Hepatocyte (in vitro differentiated cells): ENCODE measurements around the gene NOX4. TPM values are rescaled to one million over a fixed set of nuclear protein-coding genes. Genes with fewer than 3 reads are reported as not detected.

ENCODE experiments used
- DNase-seq: peaks from one replicate; pipeline ENCODE4 v3.0.0-alpha.2; 2016; ENCODE audit warnings: low spot score
- H2AFZ ChIP-seq: fragments of 200-600 bp; sonication (generic); 2 replicates; pipeline ENCODE4 v1.6.0; 2016; ENCODE audit warnings: antibody characterized with exemption, mild to moderate bottlenecking
- H3K27ac ChIP-seq: fragments of 200-600 bp; sonication (generic); 2 replicates; pipeline ENCODE4 v1.5.1; 2016; ENCODE audit warnings: mild to moderate bottlenecking
- H3K27me3 ChIP-seq: fragments of 200-600 bp; sonication (generic); 2 replicates; pipeline ENCODE4 v1.6.1; 2016
- H3K36me3 ChIP-seq: fragments of 200-600 bp; sonication (generic); replicated peaks from 2 replicates; pipeline ENCODE4 v1.5.1; 2016; ENCODE audit warnings: low read depth; ENCODE audit not compliant: insufficient read depth
- H3K4me1 ChIP-seq: fragments of 200-600 bp; sonication (generic); 2 replicates; pipeline ENCODE4 v1.5.1; 2016; ENCODE audit warnings: mild to moderate bottlenecking, moderate library complexity; ENCODE audit not compliant: insufficient read depth
- H3K4me2 ChIP-seq: fragments of 200-600 bp; sonication (generic); 2 replicates; pipeline ENCODE4 v1.6.0; 2016
- H3K4me3 ChIP-seq: fragments of 200-600 bp; sonication (generic); 2 replicates; pipeline ENCODE4 v1.5.1; 2016; ENCODE audit warnings: mild to moderate bottlenecking
- H3K79me2 ChIP-seq: fragments of 200-600 bp; sonication (generic); 2 replicates; pipeline ENCODE4 v1.6.0; 2017; ENCODE audit warnings: mild to moderate bottlenecking
- H3K9me2 ChIP-seq: fragments of 200-600 bp; sonication (generic); replicated peaks from 2 replicates; pipeline ENCODE4 v1.6.0; 2017; ENCODE audit warnings: mild to moderate bottlenecking; ENCODE audit not compliant: insufficient read depth
- H3K9me3 ChIP-seq: fragments of 200-600 bp; sonication (generic); 2 replicates; pipeline ENCODE4 v1.5.1; 2016; ENCODE audit warnings: low read depth, mild to moderate bottlenecking
- H4K20me1 ChIP-seq: fragments of 200-600 bp; sonication (generic); 2 replicates; pipeline ENCODE4 v1.6.0; 2016; ENCODE audit warnings: mild to moderate bottlenecking; ENCODE audit not compliant: insufficient read depth, poor library complexity, severe bottlenecking
- EZH2 ChIP-seq: fragments of 200-600 bp; sonication (generic); IDR thresholded peaks from 2 replicates; pipeline ENCODE4 v1.6.1; 2016; ENCODE audit warnings: antibody characterized with exemption, mild to moderate bottlenecking, borderline replicate concordance
- EZH2phosphoT487 ChIP-seq: fragments of 200-600 bp; sonication (generic); IDR thresholded peaks from one replicate; pipeline ENCODE4 v1.6.1; 2018; ENCODE audit warnings: antibody characterized with exemption, mild to moderate bottlenecking, low read depth, moderate library complexity; ENCODE audit not compliant: unreplicated experiment, severe bottlenecking
- WGBS: methylation state at CpG from one replicate; pipeline ENCODE4 v1.1.6; 2016; ENCODE audit warnings: low lambda C conversion rate; ENCODE audit errors: missing lambda C conversion rate; 5-methylcytosine and 5-hydroxymethylcytosine counted together
- polyA plus RNA-seq: library from polyadenylated mRNA; unstranded; fragments of >200 nt; fragmentation: Nextera tagmentation; extraction: Ambion mirVana; gene quantifications from 2 replicates; pipeline ENCODE4 v1.2.1, GENCODE V29; 2016
- total RNA-seq: library from RNA; depleted of rRNA; stranded (reverse); fragments of >200 nt; gene quantifications from 2 replicates; pipeline ENCODE4 v1.2.3, GENCODE V29; 2014
- TF ChIP-seq, protein P1 (sequence below): fragments of 200-600 bp; sonication (generic); IDR thresholded peaks from 2 replicates; pipeline ENCODE4 v1.5.1; 2016; ENCODE audit warnings: antibody characterized with exemption, mild to moderate bottlenecking; ENCODE audit not compliant: poor library complexity

The NOX4 gene
- total and polyA plus RNA-seq, 2 experiments from 2014 or later = 9.4 to 20.7 TPM

DNA sequence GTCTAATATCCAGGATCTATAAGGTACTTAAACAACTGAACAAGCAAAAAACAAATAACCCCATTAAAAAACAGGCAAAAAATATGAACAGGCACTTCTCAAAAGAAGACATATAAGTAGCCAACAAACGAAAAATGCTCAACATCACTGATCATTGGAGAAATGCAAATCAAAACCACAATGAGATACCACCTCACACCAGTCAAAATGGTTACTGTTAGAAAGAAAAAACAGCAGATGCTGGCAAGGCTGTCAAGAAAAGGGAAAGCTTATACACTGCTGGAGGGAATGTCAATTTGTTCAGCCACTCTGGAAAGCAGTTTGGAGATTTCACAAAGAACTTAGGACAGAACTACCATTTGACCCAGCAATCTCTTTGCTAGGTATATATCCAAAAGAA is 30.6 kb upstream of the NOX4 start:
- Histone ChIP-seq H3K27me3 (no peaks in the 10 kb centered on the region), H3K4me3 (no peak overlapping the region), H2AFZ (no peak overlapping the region), H3K36me3 (no peaks in the 10 kb centered on the region), H3K9me3 (no peaks in the 10 kb centered on the region), H4K20me1 (no peaks in the 10 kb centered on the region), H3K4me2 (no peak overlapping the region), H3K4me1 (no peaks in the 10 kb centered on the region), H3K27ac (no peak overlapping the region), H3K79me2 (no peaks in the 10 kb centered on the region), H3K9me2 (no peaks in the 10 kb centered on the region)
- no peak for DNase-seq
- 100% methylated on average over 1 of the region's 1 CpG for WGBS
- no peak for TF ChIP-seq EZH2phosphoT487
- TF ChIP-seq, protein P1, sequence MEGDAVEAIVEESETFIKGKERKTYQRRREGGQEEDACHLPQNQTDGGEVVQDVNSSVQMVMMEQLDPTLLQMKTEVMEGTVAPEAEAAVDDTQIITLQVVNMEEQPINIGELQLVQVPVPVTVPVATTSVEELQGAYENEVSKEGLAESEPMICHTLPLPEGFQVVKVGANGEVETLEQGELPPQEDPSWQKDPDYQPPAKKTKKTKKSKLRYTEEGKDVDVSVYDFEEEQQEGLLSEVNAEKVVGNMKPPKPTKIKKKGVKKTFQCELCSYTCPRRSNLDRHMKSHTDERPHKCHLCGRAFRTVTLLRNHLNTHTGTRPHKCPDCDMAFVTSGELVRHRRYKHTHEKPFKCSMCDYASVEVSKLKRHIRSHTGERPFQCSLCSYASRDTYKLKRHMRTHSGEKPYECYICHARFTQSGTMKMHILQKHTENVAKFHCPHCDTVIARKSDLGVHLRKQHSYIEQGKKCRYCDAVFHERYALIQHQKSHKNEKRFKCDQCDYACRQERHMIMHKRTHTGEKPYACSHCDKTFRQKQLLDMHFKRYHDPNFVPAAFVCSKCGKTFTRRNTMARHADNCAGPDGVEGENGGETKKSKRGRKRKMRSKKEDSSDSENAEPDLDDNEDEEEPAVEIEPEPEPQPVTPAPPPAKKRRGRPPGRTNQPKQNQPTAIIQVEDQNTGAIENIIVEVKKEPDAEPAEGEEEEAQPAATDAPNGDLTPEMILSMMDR = no peak
- TF ChIP-seq EZH2 = no peak

DNA sequence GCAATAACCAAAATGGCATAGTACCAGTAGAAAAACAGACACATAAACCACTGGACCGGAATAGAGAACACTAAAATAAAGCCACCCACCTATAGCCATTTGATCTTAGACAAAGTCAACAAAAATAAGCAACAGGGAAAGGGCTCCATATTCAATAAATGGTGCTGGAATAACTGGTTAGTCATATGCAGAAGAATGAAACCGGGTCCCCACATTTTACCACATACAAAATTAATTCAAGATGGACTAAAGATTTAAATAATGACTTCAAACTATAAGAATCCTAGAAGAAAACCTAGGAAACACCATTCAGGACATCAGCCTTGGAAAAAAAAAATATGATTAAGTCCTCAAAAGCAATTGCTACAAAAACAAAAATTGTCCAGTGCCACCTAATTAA is 30.1 kb upstream of the NOX4 start:
- Histone ChIP-seq H3K79me2 (no peaks in the 10 kb centered on the region), H3K9me2 (no peaks in the 10 kb centered on the region), H3K27me3 (no peaks in the 10 kb centered on the region), H3K9me3 (no peaks in the 10 kb centered on the region), H2AFZ (no peak overlapping the region), H4K20me1 (no peaks in the 10 kb centered on the region), H3K4me1 (no peaks in the 10 kb centered on the region), H3K4me2 (no peak overlapping the region), H3K27ac (no peak overlapping the region), H3K36me3 (no peaks in the 10 kb centered on the region), H3K4me3 (no peak overlapping the region)
- no peak for TF ChIP-seq EZH2
- no peak for TF ChIP-seq EZH2phosphoT487
- TF ChIP-seq, protein P1 = no peak
- WGBS = 89% methylated on average over 2 of the region's 2 CpGs
- no peak for DNase-seq

DNA sequence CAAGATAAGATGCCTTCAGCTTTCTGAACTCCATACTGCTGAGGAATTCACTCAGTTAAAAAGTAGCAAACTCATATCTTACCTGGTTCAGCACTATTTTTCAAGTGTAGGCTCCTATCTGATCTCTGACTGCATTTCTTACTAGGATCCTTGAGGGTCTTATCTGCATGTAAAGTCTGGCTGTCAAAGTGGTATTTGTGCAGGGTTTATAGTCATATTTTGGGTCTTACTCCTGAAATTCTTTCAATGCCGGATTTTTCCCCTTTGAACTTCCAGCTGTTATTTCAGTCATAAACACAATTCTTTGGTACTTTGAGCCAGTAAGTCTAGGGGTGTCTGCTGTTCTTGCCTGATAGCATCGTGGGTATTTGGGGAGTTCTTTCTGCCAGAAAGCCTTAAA is 25.3 kb upstream of the NOX4 start:
- 17% methylated on average over 2 of the region's 2 CpGs for WGBS
- Histone ChIP-seq H3K9me3 (no peaks in the 10 kb centered on the region), H3K27me3 (no peaks in the 10 kb centered on the region), H4K20me1 (no peaks in the 10 kb centered on the region), H3K4me2 (peak overlapping the region; percentile 18), H2AFZ (no peak overlapping the region), H3K27ac (no peak overlapping the region), H3K4me3 (no peak overlapping the region), H3K4me1 (no peaks in the 10 kb centered on the region), H3K36me3 (no peaks in the 10 kb centered on the region), H3K79me2 (no peaks in the 10 kb centered on the region), H3K9me2 (no peaks in the 10 kb centered on the region)
- no peak for TF ChIP-seq EZH2
- DNase-seq = no peak

GRCh38 chr11:89508544-89508943 is 17.4 kb upstream of the NOX4 start:
- WGBS = 95% methylated on average over 5 of the region's 5 CpGs
- TF ChIP-seq, protein P1 = no peak
- TF ChIP-seq EZH2 (no peak), EZH2phosphoT487 (no peak)
- no peaks in the 10 kb centered on the region for H3K9me3 ChIP-seq

More at GRCh38 chr11:89508544-89508943, 17.4 kb upstream of the NOX4 start:
- DNase-seq = no peak
- no peaks in the 10 kb centered on the region for H3K9me2 ChIP-seq
- no peak overlapping the region for H3K4me2 ChIP-seq
- no peaks in the 10 kb centered on the region for H3K27me3 ChIP-seq
- H2AFZ ChIP-seq = no peak overlapping the region
- no peak overlapping the region for H3K27ac ChIP-seq
- H3K4me3 ChIP-seq = no peak overlapping the region
- no peaks in the 10 kb centered on the region for H4K20me1 ChIP-seq
- H3K36me3 ChIP-seq = no peaks in the 10 kb centered on the region
- no peaks in the 10 kb centered on the region for H3K79me2 ChIP-seq
- no peaks in the 10 kb centered on the region for H3K4me1 ChIP-seq
